Esophagus squamous epithelium (tissue), 4 donors: ENCODE measurements around the gene HIKESHI.

Experiments used
- CTCF ChIP-seq, 6 experiments: fragments of 450-650 bp in 4 of 6; fragments of 200-600 bp in 2 of 6; sonication (generic) in 2 of 6; IDR thresholded peaks; one replicate each; pipeline ENCODE4 v1.5.1; 2016 to 2019; ENCODE audit warnings: antibody characterized with exemption in 6 of 6, mild to moderate bottlenecking in 4 of 6, moderate library complexity in 4 of 6
- POLR2A ChIP-seq, 4 donors: fragments of 450-650 bp; IDR thresholded peaks; one replicate each; pipeline ENCODE4 v1.6.1; 2017; ENCODE audit warnings: antibody characterized with exemption in 4 of 4, mild to moderate bottlenecking in 4 of 4, moderate library complexity in 3 of 4

- TF ChIP-seq POLR2A (IDR thresholded peaks at IDR 0.05) (peak in 3 of 4 donors; percentile 35 to 63 (median 44)), CTCF (IDR thresholded peaks at IDR 0.05) (peak in 2 of 6 experiments; percentile 9 to 39)
These were observed at the start of gene HIKESHI for GRCh38 chr11:86302092-86302793.
